H9 (cell line): ENCODE measurements around the gene TSC22D3. TPM values are rescaled to one million over a fixed set of nuclear protein-coding genes. Genes with fewer than 3 reads are reported as not detected.

Experiments used
- DNase-seq: peaks from one replicate; pipeline ENCODE4 v3.0.0-alpha.2; 2017
- H2AFZ ChIP-seq: one replicate; pipeline ENCODE4 v1.6.1; 2013; ENCODE audit warnings: mild to moderate bottlenecking, low read length, control low read depth, moderate library complexity
- H2AK5ac ChIP-seq: 2 replicates; pipeline ENCODE4 v1.6.1; 2013; ENCODE audit warnings: low read length, control low read depth, mixed read lengths; ENCODE audit not compliant: insufficient read length
- H2BK120ac ChIP-seq: one replicate; pipeline ENCODE4 v1.6.1; 2013; ENCODE audit warnings: low read depth, mild to moderate bottlenecking, low read length, control low read depth, inconsistent platforms; ENCODE audit not compliant: poor library complexity, severe bottlenecking
- H2BK12ac ChIP-seq: 2 replicates; pipeline ENCODE4 v1.6.1; 2013; ENCODE audit warnings: low read length, control low read depth, mixed read lengths, low read depth; ENCODE audit not compliant: insufficient read length
- H2BK15ac ChIP-seq: 2 replicates; pipeline ENCODE4 v1.6.1; 2013; ENCODE audit warnings: low read depth, low read length, control low read depth
- H2BK20ac ChIP-seq: one replicate; pipeline ENCODE4 v1.6.1; 2013; ENCODE audit warnings: low read depth, mild to moderate bottlenecking, low read length, control low read depth, inconsistent platforms; ENCODE audit not compliant: poor library complexity, severe bottlenecking
- H2BK5ac ChIP-seq: 2 replicates; pipeline ENCODE4 v1.6.1; 2013; ENCODE audit warnings: low read length, control low read depth, mixed read lengths; ENCODE audit not compliant: insufficient read length
- H3K14ac ChIP-seq: 2 replicates; pipeline ENCODE4 v1.6.1; 2013; ENCODE audit warnings: low read length, control low read depth; ENCODE audit not compliant: insufficient read depth
- H3K18ac ChIP-seq: 2 replicates; pipeline ENCODE4 v1.6.1; 2013; ENCODE audit warnings: low read depth, mild to moderate bottlenecking, mixed read lengths, low read length, control low read depth; ENCODE audit not compliant: insufficient read length
- H3K23ac ChIP-seq: 2 replicates; pipeline ENCODE4 v1.6.1; 2013; ENCODE audit warnings: low read length, control low read depth, mixed read lengths, low read depth; ENCODE audit not compliant: insufficient read length
- H3K23me2 ChIP-seq: 2 replicates; pipeline ENCODE4 v1.6.1; 2013; ENCODE audit warnings: low read depth, mild to moderate bottlenecking, mixed read lengths, low read length, control low read depth; ENCODE audit not compliant: insufficient read length, poor library complexity, severe bottlenecking
- H3K27ac ChIP-seq: 2 replicates; pipeline ENCODE4 v1.5.1; 2013; ENCODE audit warnings: low read length, control low read depth, mixed read lengths, low read depth; ENCODE audit not compliant: insufficient read length
- H3K27me3 ChIP-seq: 2 replicates; pipeline ENCODE4 v1.6.1; 2013; ENCODE audit warnings: low read length, control low read depth, inconsistent platforms; ENCODE audit not compliant: insufficient read depth
- H3K4ac ChIP-seq: 2 replicates; pipeline ENCODE4 v1.6.1; 2013; ENCODE audit warnings: low read depth, mild to moderate bottlenecking, control low read depth, inconsistent platforms, low read length, moderate library complexity
- H3K4me1 ChIP-seq: 2 replicates; pipeline ENCODE4 v1.6.1; 2013; ENCODE audit warnings: low read length, control low read depth, inconsistent platforms; ENCODE audit not compliant: insufficient read depth
- H3K4me2 ChIP-seq: 2 replicates; pipeline ENCODE4 v1.6.1; 2013; ENCODE audit warnings: low read length, control low read depth, mixed read lengths; ENCODE audit not compliant: insufficient read length, insufficient read depth
- H3K56ac ChIP-seq: 2 replicates; pipeline ENCODE4 v1.6.1; 2013; ENCODE audit warnings: low read depth, mild to moderate bottlenecking, mixed read lengths, low read length, control low read depth; ENCODE audit not compliant: insufficient read length
- H3K79me1 ChIP-seq: 2 replicates; pipeline ENCODE4 v1.6.1; 2013; ENCODE audit warnings: low read depth, mild to moderate bottlenecking, moderate library complexity, low read length, control low read depth, inconsistent platforms; ENCODE audit not compliant: insufficient read depth, poor library complexity, severe bottlenecking
- H3K79me2 ChIP-seq: 2 replicates; pipeline ENCODE4 v1.6.1; 2013; ENCODE audit warnings: low read length, control low read depth, inconsistent platforms; ENCODE audit not compliant: insufficient read depth
- H3K9ac ChIP-seq: 2 replicates; pipeline ENCODE4 v1.6.1; 2013; ENCODE audit warnings: low read length, control low read depth, mixed read lengths; ENCODE audit not compliant: insufficient read length; ENCODE audit errors: extremely low read depth
- H3K9me3 ChIP-seq: one replicate; pipeline ENCODE4 v1.6.1; 2013; ENCODE audit warnings: low read depth, low read length, inconsistent platforms; ENCODE audit not compliant: control insufficient read depth
- H3T11ph ChIP-seq: one replicate; pipeline ENCODE4 v1.6.1; 2013; ENCODE audit warnings: mild to moderate bottlenecking, low read length, control low read depth, inconsistent platforms
- H4K20me1 ChIP-seq: one replicate; pipeline ENCODE4 v1.6.1; 2013; ENCODE audit not compliant: control insufficient read depth, insufficient read length, insufficient read depth
- H4K5ac ChIP-seq: 2 replicates; pipeline ENCODE4 v1.6.1; 2013; ENCODE audit warnings: low read depth, mild to moderate bottlenecking, mixed read lengths, low read length, control low read depth; ENCODE audit not compliant: insufficient read length
- H4K8ac ChIP-seq: replicated peaks from 2 replicates; pipeline ENCODE4 v1.6.1; 2013; ENCODE audit warnings: low read length, control low read depth, mixed read lengths, low read depth; ENCODE audit not compliant: insufficient read length
- H4K91ac ChIP-seq: 2 replicates; pipeline ENCODE4 v1.6.1; 2013; ENCODE audit warnings: low read depth, mild to moderate bottlenecking, moderate library complexity, mixed read lengths, low read length, control low read depth; ENCODE audit not compliant: insufficient read length
- H3K27ac Mint-ChIP-seq, 3 experiments: 2 replicates in 2 of 3; 3 replicates in 1 of 3; pipeline ENCODE4 v1.8.0; 2020 to 2021; ENCODE audit warnings: mixed read lengths in 3 of 3, mild to moderate bottlenecking in 1 of 3, moderate library complexity in 1 of 3
- H3K27me3 Mint-ChIP-seq: 2 replicates; pipeline ENCODE4 v1.8.0; 2021; ENCODE audit warnings: low read depth, mild to moderate bottlenecking, moderate library complexity, mixed read lengths
- H3K36me3 Mint-ChIP-seq, 3 experiments: 2 replicates in 2 of 3; 3 replicates in 1 of 3; pipeline ENCODE4 v1.8.0; 2020 to 2021; ENCODE audit warnings: low read depth in 3 of 3, mixed read lengths in 3 of 3; ENCODE audit not compliant: insufficient read depth in 1 of 3
- H3K4me1 Mint-ChIP-seq, 2 experiments: 2 replicates each; pipeline ENCODE4 v1.8.0; 2020; ENCODE audit warnings: mixed read lengths in 2 of 2
- H3K4me3 Mint-ChIP-seq, 2 experiments: 2 replicates in 1 of 2; 3 replicates in 1 of 2; pipeline ENCODE4 v1.8.0; 2020 to 2021; ENCODE audit warnings: mild to moderate bottlenecking in 2 of 2, mixed read lengths in 2 of 2, moderate library complexity in 1 of 2
- H3K9me3 Mint-ChIP-seq, 2 experiments: 2 replicates in 1 of 2; 3 replicates in 1 of 2; pipeline ENCODE4 v1.8.0; 2020; ENCODE audit warnings: mild to moderate bottlenecking in 2 of 2, mixed read lengths in 2 of 2, moderate library complexity in 1 of 2
- CTCF ChIP-seq: fragments of 200-600 bp; sonication (generic); conservative IDR thresholded peaks from 3 replicates; pipeline ENCODE4 v1.8.0; 2021; ENCODE audit warnings: antibody characterized with exemption, mild to moderate bottlenecking
- total RNA-seq: library from RNA; stranded (reverse); gene quantifications from 2 replicates; pipeline ENCODE4 v1.2.1, GENCODE V29; 2021

The TSC22D3 gene
- total RNA-seq, 1 experiment from 2014 or later: 10.5 TPM

GRCh38 chrX:107706309-107706708 is 69.3 kb downstream of the TSC22D3 start:
- Mint-ChIP-seq H3K9me3 (peaks cover 0 to 49% of the 10 kb centered on the region in 2 experiments; a peak in 2 of 5 replicates), H3K27ac (no peak overlapping the region), H3K27me3 (peaks cover 2% of the 10 kb centered on the region), H3K4me3 (no peak overlapping the region), H3K4me1 (peaks cover 3 to 19% of the 10 kb centered on the region in 2 experiments; a peak in 3 of 4 replicates), H3K36me3 (peaks cover 0 to 5% (median 0%) of the 10 kb centered on the region in 3 experiments; a peak in 1 of 7 replicates)
- Histone ChIP-seq H3K14ac (no peak overlapping the region), H4K91ac (no peak overlapping the region), H2BK20ac (no peak overlapping the region), H3K79me1 (no peaks in the 10 kb centered on the region), H3K9me3 (no peaks in the 10 kb centered on the region), H3K4ac (no peak overlapping the region), H4K5ac (no peak overlapping the region), H3K27ac (no peak overlapping the region), H3K27me3 (no peaks in the 10 kb centered on the region; the same call in none of the 2 replicates), H2AFZ (no peak overlapping the region), H3K23ac (no peak overlapping the region), H3K4me2 (no peak overlapping the region), H4K20me1 (no peaks in the 10 kb centered on the region), H3K56ac (no peak overlapping the region), H3T11ph (no peak overlapping the region), H2BK5ac (no peak overlapping the region), H3K9ac (no peak overlapping the region), H2BK15ac (no peak overlapping the region), H3K79me2 (no peaks in the 10 kb centered on the region), H3K18ac (no peak overlapping the region), H3K4me1 (no peaks in the 10 kb centered on the region; the same call in 1 of the 2 replicates), H2BK12ac (no peak overlapping the region), H2AK5ac (no peak overlapping the region), H3K23me2 (no peaks in the 10 kb centered on the region), H4K8ac (no peak overlapping the region), H2BK120ac (no peak overlapping the region)
- DNase-seq: no peak
- no peak for TF ChIP-seq CTCF
